Measurements from ENCODE around the gene CD84.
"Not testable (repeated sequence)": the region's sequence is repeated elsewhere in the genome, so short reads cannot be mapped to it uniquely, and the experiment has no call there.

GRCh38 chr1:160532557-160532813, 46.8 kb downstream of the CD84 start:
- TF ChIP-seq, protein P1, sequence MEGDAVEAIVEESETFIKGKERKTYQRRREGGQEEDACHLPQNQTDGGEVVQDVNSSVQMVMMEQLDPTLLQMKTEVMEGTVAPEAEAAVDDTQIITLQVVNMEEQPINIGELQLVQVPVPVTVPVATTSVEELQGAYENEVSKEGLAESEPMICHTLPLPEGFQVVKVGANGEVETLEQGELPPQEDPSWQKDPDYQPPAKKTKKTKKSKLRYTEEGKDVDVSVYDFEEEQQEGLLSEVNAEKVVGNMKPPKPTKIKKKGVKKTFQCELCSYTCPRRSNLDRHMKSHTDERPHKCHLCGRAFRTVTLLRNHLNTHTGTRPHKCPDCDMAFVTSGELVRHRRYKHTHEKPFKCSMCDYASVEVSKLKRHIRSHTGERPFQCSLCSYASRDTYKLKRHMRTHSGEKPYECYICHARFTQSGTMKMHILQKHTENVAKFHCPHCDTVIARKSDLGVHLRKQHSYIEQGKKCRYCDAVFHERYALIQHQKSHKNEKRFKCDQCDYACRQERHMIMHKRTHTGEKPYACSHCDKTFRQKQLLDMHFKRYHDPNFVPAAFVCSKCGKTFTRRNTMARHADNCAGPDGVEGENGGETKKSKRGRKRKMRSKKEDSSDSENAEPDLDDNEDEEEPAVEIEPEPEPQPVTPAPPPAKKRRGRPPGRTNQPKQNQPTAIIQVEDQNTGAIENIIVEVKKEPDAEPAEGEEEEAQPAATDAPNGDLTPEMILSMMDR (IDR thresholded peaks at IDR 0.05) = not testable (repeated sequence)
- TF ChIP-seq EZH2phosphoT487 (IDR thresholded peaks at IDR 0.05) = not testable (repeated sequence)

All from neural progenitor cell (in vitro differentiated cells).